HEK293 (cell line): Measurements from ENCODE around the gene FRY.

Source experiments
- CTCF ChIA-PET: fragments of 350-600 bp; formaldehyde crosslinking; extraction: SDS; loops from one replicate; lab custom pipeline; 2021; ENCODE audit warnings: antibody characterized with exemption; lab: Yijun Ruan, JAX
- POLR2A ChIA-PET: fragments of 300-600 bp; formaldehyde crosslinking; extraction: SDS; loops from one replicate; lab custom pipeline; 2020; ENCODE audit warnings: antibody characterized with exemption, inconsistent platforms; lab: Yijun Ruan, JAX
- H3K27ac ChIP-seq: fragments of 200-500 bp; sonication (Bioruptor generic); 2 replicates; pipeline ENCODE4 v1.5.1; 2014; ENCODE audit warnings: low read depth, low read length, control low read depth, inconsistent platforms; ENCODE audit errors: extremely low read depth
- H3K36me3 ChIP-seq, 2 experiments: fragments of 200-500 bp in 1 of 2; sonication (Bioruptor generic) in 1 of 2; 1 replicate in 1 of 2; 2 replicates in 1 of 2; pipeline ENCODE4 v1.5.1; 2014 to 2017; ENCODE audit warnings: inconsistent platforms in 2 of 2, low read length in 2 of 2; ENCODE audit not compliant: control insufficient read depth in 2 of 2, insufficient read depth in 1 of 2
- H3K4me1 ChIP-seq: fragments of 200-500 bp; sonication (Bioruptor generic); 2 replicates; pipeline ENCODE4 v1.5.1; 2014; ENCODE audit warnings: mild to moderate bottlenecking, low read length, inconsistent platforms; ENCODE audit not compliant: control insufficient read depth, insufficient read depth
- H3K4me3 ChIP-seq: 2 replicates; pipeline ENCODE4 v1.5.1; 2011; ENCODE audit warnings: low read depth, mild to moderate bottlenecking, control low read depth, low read length, moderate library complexity
- H3K9me3 ChIP-seq: fragments of 200-500 bp; sonication (Bioruptor generic); 2 replicates; pipeline ENCODE4 v1.5.1; 2014; ENCODE audit warnings: low read depth, low read length, inconsistent platforms; ENCODE audit not compliant: control insufficient read depth, insufficient read depth
- PBX3 ChIP-seq: sonication (generic); formaldehyde crosslinking; IDR thresholded peaks from 2 replicates; pipeline ENCODE4 v1.8.1; 2022; ENCODE audit warnings: mild to moderate bottlenecking, moderate library complexity, missing genetic modification reagents
- PRDM1 ChIP-seq: fragments of 450-650 bp; formaldehyde crosslinking; IDR thresholded peaks from 2 replicates; pipeline ENCODE4; 2016; ENCODE audit warnings: missing biosample characterization, missing genetic modification characterization
- PRDM2 ChIP-seq: fragments of 450-650 bp; formaldehyde crosslinking; IDR thresholded peaks from 2 replicates; pipeline ENCODE4 v1.5.1; 2016; ENCODE audit warnings: missing biosample characterization, missing genetic modification characterization, borderline replicate concordance
- SALL2 ChIP-seq: fragments of 450-650 bp; formaldehyde crosslinking; IDR thresholded peaks from 2 replicates; pipeline ENCODE4 v1.5.0; 2017; ENCODE audit warnings: missing biosample characterization, mild to moderate bottlenecking, missing genetic modification characterization, borderline replicate concordance
- SCRT1 ChIP-seq: fragments of 450-650 bp; formaldehyde crosslinking; IDR thresholded peaks from 2 replicates; pipeline ENCODE4 v1.5.1; 2016; ENCODE audit warnings: missing biosample characterization, missing genetic modification characterization, borderline replicate concordance
- ZEB2 ChIP-seq: fragments of 450-650 bp; formaldehyde crosslinking; IDR thresholded peaks from 2 replicates; pipeline ENCODE4 v1.5.1; 2016; ENCODE audit warnings: missing biosample characterization, missing genetic modification characterization
- ZNF138 ChIP-seq: fragments of 450-650 bp; formaldehyde crosslinking; IDR thresholded peaks from 2 replicates; pipeline ENCODE4 v1.5.1; 2016; ENCODE audit warnings: missing biosample characterization, missing genetic modification characterization, borderline replicate concordance
- ZNF155 ChIP-seq: fragments of 450-650 bp; formaldehyde crosslinking; IDR thresholded peaks from 2 replicates; pipeline ENCODE4 v1.5.1; 2016; ENCODE audit warnings: missing biosample characterization, missing genetic modification characterization
- ZNF18 ChIP-seq: fragments of 450-650 bp; formaldehyde crosslinking; IDR thresholded peaks from 2 replicates; pipeline ENCODE4 v1.5.1; 2016; ENCODE audit warnings: missing biosample characterization, missing genetic modification characterization
- ZNF473 ChIP-seq: fragments of 450-650 bp; formaldehyde crosslinking; IDR thresholded peaks from 2 replicates; pipeline ENCODE4 v1.5.1; 2017; ENCODE audit warnings: missing biosample characterization, missing genetic modification characterization
- ZNF548 ChIP-seq: fragments of 450-650 bp; formaldehyde crosslinking; IDR thresholded peaks from 2 replicates; pipeline ENCODE4 v1.5.1; 2016; ENCODE audit warnings: missing biosample characterization, missing genetic modification characterization
- ZNF558 ChIP-seq: fragments of 450-650 bp; formaldehyde crosslinking; IDR thresholded peaks from 2 replicates; pipeline ENCODE4 v1.5.1; 2016; ENCODE audit warnings: missing biosample characterization, missing genetic modification characterization
- ZNF596 ChIP-seq: fragments of 450-650 bp; IDR thresholded peaks from 2 replicates; pipeline ENCODE4 v1.5.0; 2018; ENCODE audit warnings: missing biosample characterization, mild to moderate bottlenecking, missing genetic modification characterization, moderate library complexity
- ZNF600 ChIP-seq: fragments of 450-650 bp; formaldehyde crosslinking; IDR thresholded peaks from 2 replicates; pipeline ENCODE4 v1.5.1; 2016; ENCODE audit warnings: missing biosample characterization, missing genetic modification characterization
- ZNF610 ChIP-seq: fragments of 450-650 bp; formaldehyde crosslinking; IDR thresholded peaks from 2 replicates; pipeline ENCODE4 v1.5.1; 2016; ENCODE audit warnings: missing biosample characterization, missing genetic modification characterization, borderline replicate concordance
- ZNF629 ChIP-seq: fragments of 450-650 bp; formaldehyde crosslinking; IDR thresholded peaks from 2 replicates; pipeline ENCODE4 v1.5.1; 2017; ENCODE audit warnings: missing biosample characterization, missing genetic modification characterization
- ZNF660 ChIP-seq: fragments of 450-650 bp; IDR thresholded peaks from 2 replicates; pipeline ENCODE4 v1.5.1; 2018; ENCODE audit warnings: missing biosample characterization, mild to moderate bottlenecking, missing genetic modification characterization
- ZNF670 ChIP-seq: fragments of 450-650 bp; formaldehyde crosslinking; IDR thresholded peaks from 2 replicates; pipeline ENCODE4 v1.5.1; 2016; ENCODE audit warnings: missing biosample characterization, missing genetic modification characterization, low read depth
- ZNF776 ChIP-seq: fragments of 450-650 bp; formaldehyde crosslinking; IDR thresholded peaks from 2 replicates; pipeline ENCODE4 v1.5.0; 2017; ENCODE audit warnings: missing biosample characterization, missing genetic modification characterization, borderline replicate concordance
- ZNF785 ChIP-seq: fragments of 450-650 bp; formaldehyde crosslinking; IDR thresholded peaks from 2 replicates; pipeline ENCODE4 v1.5.1; 2016; ENCODE audit warnings: missing biosample characterization, missing genetic modification characterization
- ZNF843 ChIP-seq: fragments of 450-650 bp; formaldehyde crosslinking; IDR thresholded peaks from 2 replicates; pipeline ENCODE4 v1.5.1; 2016; ENCODE audit warnings: missing biosample characterization, missing genetic modification characterization
- ZSCAN18 ChIP-seq: fragments of 450-650 bp; formaldehyde crosslinking; IDR thresholded peaks from 2 replicates; pipeline ENCODE4 v1.5.1; 2016; ENCODE audit warnings: missing biosample characterization, missing genetic modification characterization
- ZSCAN23 ChIP-seq: fragments of 450-650 bp; formaldehyde crosslinking; IDR thresholded peaks from 2 replicates; pipeline ENCODE4 v1.5.1; 2016; ENCODE audit warnings: missing biosample characterization, missing genetic modification characterization

The FRY gene

GRCh38 chr13:32035716-32036115 is 4.1 kb downstream of the FRY start:
- Histone ChIP-seq H3K4me1 (peaks cover 4% of the 10 kb centered on the region; the same call in 1 of the 2 replicates), H3K9me3 (no peaks in the 10 kb centered on the region), H3K4me3 (no peak overlapping the region), H3K36me3 (no peaks in the 10 kb centered on the region), H3K27ac (no peak overlapping the region)
- POLR2A ChIA-PET, result no interaction called here
- CTCF ChIA-PET, result interaction anchor here (1.1 kb wide), 1 partner anchor 129 kb away, joined by 3 read pairs; no protein-coding TSS in a partner anchor
- TF ChIP-seq ZNF776 (no peak), ZSCAN18 (tag by site-specific recombination) (no peak), ZNF660 (tag by site-specific recombination) (no peak), ZNF670 (no peak), ZNF18 (tag by site-specific recombination) (no peak)

GRCh38 chr13:32036126-32036695 is 4.6 kb downstream of the FRY start:
- POLR2A ChIA-PET, result no interaction called here
- H3K27ac ChIP-seq, result no peak overlapping the region
- no peak for TF ChIP-seq ZSCAN23 (tag by site-specific recombination)
- no peak for TF ChIP-seq ZNF596 (tag by site-specific recombination)
- no peak for TF ChIP-seq ZNF610
- no peak for TF ChIP-seq ZNF548 (tag by site-specific recombination)
- no peak for TF ChIP-seq SCRT1 (tag by site-specific recombination)
- no peak for TF ChIP-seq PRDM2
- no peak for TF ChIP-seq ZEB2 (tag by site-specific recombination)
- TF ChIP-seq, all 188 proteins: peak for 0
- H3K9me3 ChIP-seq, result no peaks in the 10 kb centered on the region
- no peaks in the 10 kb centered on the region for H3K36me3 ChIP-seq
- no peak overlapping the region for H3K4me3 ChIP-seq
- CTCF ChIA-PET, result interaction anchor here (0.6 to 1.1 kb wide), 3 partner anchors 129 to 346 kb away, joined by 3 to 6 read pairs (median 3); no protein-coding TSS in a partner anchor
- H3K4me1 ChIP-seq, result peaks cover 4% of the 10 kb centered on the region; the same call in 1 of the 2 replicates

GRCh38 chr13:32036757-32037156 is 5.2 kb downstream of the FRY start:
- ChIA-PET CTCF (interaction anchor here (0.6 kb wide), 2 partner anchors 154 to 347 kb away, joined by 3 to 6 read pairs; no protein-coding TSS in a partner anchor), POLR2A (no interaction called here)
- Histone ChIP-seq H3K36me3 (no peaks in the 10 kb centered on the region), H3K27ac (no peak overlapping the region), H3K9me3 (no peaks in the 10 kb centered on the region), H3K4me3 (no peak overlapping the region), H3K4me1 (peaks cover 4% of the 10 kb centered on the region; the same call in 1 of the 2 replicates)
- TF ChIP-seq ZNF596 (tag by site-specific recombination) (no peak), ZNF600 (tag by site-specific recombination) (no peak), ZNF629 (tag by site-specific recombination) (no peak), ZNF155 (no peak), ZNF843 (0 out of 2 replicates have a peak, but pooled peaks have one; percentile 26), ZNF138 (tag by site-specific recombination) (no peak), ZNF473 (tag by site-specific recombination) (no peak), ZNF558 (tag by site-specific recombination) (no peak), PRDM1 (no peak), PBX3 (CRISPR knock-in tag) (no peak), ZNF785 (tag by site-specific recombination) (no peak), SALL2 (tag by site-specific recombination) (no peak)
